Mucosa of gallbladder (tissue), 1 donor: Measurements from ENCODE around the gene CTSA. TPM values are rescaled to one million over a fixed set of nuclear protein-coding genes. Genes with fewer than 3 reads are reported as not detected.

Source experiments
- DNase-seq: peaks from one replicate; pipeline ENCODE4 v3.0.0-alpha.2; 2020; ENCODE audit warnings: low spot score
- total RNA-seq: library from RNA; stranded (reverse); gene quantifications from one replicate; pipeline ENCODE4 v1.2.1, GENCODE V29; 2021
- donor health status: DM: no; HTN: no; CAD: no.

Gene CTSA
- total RNA-seq, 1 donor from 2014 or later = 153 TPM

- DNase-seq = no peak
Measured at GRCh38 chr20:45938727-45939438, 47.7 kb downstream of the CTSA start.

GRCh38 chr20:45940053-45940452, 48.9 kb downstream of the CTSA start:
- no peak for DNase-seq

GRCh38 chr20:45940469-45940868, 49.3 kb downstream of the CTSA start:
- no peak for DNase-seq

- DNase-seq = no peak
Measured at GRCh38 chr20:45943613-45944012, 52.5 kb downstream of the CTSA start.

GRCh38 chr20:45944151-45944964, 53.2 kb downstream of the CTSA start:
- DNase-seq = no peak

GRCh38 chr20:45944965-45945677, 54.0 kb downstream of the CTSA start:
- no peak for DNase-seq

- DNase-seq = no peak
Measured at GRCh38 chr20:45945678-45946148, 54.6 kb downstream of the CTSA start.

GRCh38 chr20:45946149-45946970, 55.2 kb downstream of the CTSA start:
- DNase-seq = peak; percentile 51

GRCh38 chr20:45947110-45947866, 56.2 kb downstream of the CTSA start:
- DNase-seq = no peak

- DNase-seq = no peak
Measured at GRCh38 chr20:45948261-45948733, 57.2 kb downstream of the CTSA start.

Other genes starting within 250 kb of the CTSA start
- not detected for gene WFDC11, start 221.1 kb upstream of the CTSA start, total RNA-seq
- not detected for gene WFDC13, start 189.3 kb upstream of the CTSA start, total RNA-seq
- 0.49 TPM for gene WFDC10B, start 186.3 kb upstream of the CTSA start, total RNA-seq
- gene SPINT4, start 169.0 kb upstream of the CTSA start, total RNA-seq = not detected
- gene WFDC3, start 99.5 kb upstream of the CTSA start, total RNA-seq = 1.8 TPM
- 26.4 TPM for gene DNTTIP1, start 99.4 kb upstream of the CTSA start, total RNA-seq
- gene UBE2C, start 78.7 kb upstream of the CTSA start, total RNA-seq = 2.9 TPM
- gene TNNC2, start 64.0 kb upstream of the CTSA start, total RNA-seq = 0.81 TPM
- 34.6 TPM for gene SNX21, start 57.5 kb upstream of the CTSA start, total RNA-seq
- gene ACOT8, start 33.9 kb upstream of the CTSA start, total RNA-seq = 35.7 TPM
- gene ZSWIM3, start 33.7 kb upstream of the CTSA start, total RNA-seq = 4.7 TPM
- 14.6 TPM for gene ZSWIM1, start 10.1 kb upstream of the CTSA start, total RNA-seq
- 2.8 TPM for gene SPATA25, start 3.7 kb upstream of the CTSA start, total RNA-seq
- gene NEURL2, start 127 bp upstream of the CTSA start, total RNA-seq = 5.9 TPM
- 111 TPM for gene PLTP, start 20.8 kb downstream of the CTSA start, total RNA-seq
- gene PCIF1, start 43.3 kb downstream of the CTSA start, total RNA-seq = 29.3 TPM
- 19.4 TPM for gene ZNF335, start 80.9 kb downstream of the CTSA start, total RNA-seq
- 0.52 TPM for gene MMP9, start 117.6 kb downstream of the CTSA start, total RNA-seq
- gene SLC12A5, start 137.9 kb downstream of the CTSA start, total RNA-seq = 0.32 TPM
- gene NCOA5, start 198.6 kb downstream of the CTSA start, total RNA-seq = 27.0 TPM
- 15.8 TPM for gene CD40, start 227.0 kb downstream of the CTSA start, total RNA-seq